Esophagus squamous epithelium (tissue), 4 donors: ENCODE results near the gene EPHA2.

Experiments
- CTCF ChIP-seq, 6 experiments: fragments of 450-650 bp in 4 of 6; fragments of 200-600 bp in 2 of 6; sonication (generic) in 2 of 6; IDR thresholded peaks; one replicate each; pipeline ENCODE4 v1.5.1; 2016 to 2019; ENCODE audit warnings: antibody characterized with exemption in 6 of 6, mild to moderate bottlenecking in 4 of 6, moderate library complexity in 4 of 6
- POLR2A ChIP-seq, 4 donors: fragments of 450-650 bp; IDR thresholded peaks; one replicate each; pipeline ENCODE4 v1.6.1; 2017; ENCODE audit warnings: antibody characterized with exemption in 4 of 4, mild to moderate bottlenecking in 4 of 4, moderate library complexity in 3 of 4

- peak in 2 of 6 experiments; percentile 3 to 22 for TF ChIP-seq CTCF (IDR thresholded peaks at IDR 0.05)
- TF ChIP-seq POLR2A (IDR thresholded peaks at IDR 0.05): peak in 3 of 4 donors; percentile 97 to 100 (median 97)
Observed at GRCh38 chr1:16155537-16156410, at the start of gene EPHA2.
